H1 (cell line): Measurements from ENCODE around the gene LCN12.

Source experiments
- CHD2 ChIP-seq: IDR thresholded peaks from 2 replicates; pipeline ENCODE4 v1.6.1; 2012; ENCODE audit warnings: low read length, improper control_type of control experiment
- CTCF ChIP-seq, 3 experiments: IDR thresholded peaks; 1 replicate in 2 of 3; 2 replicates in 1 of 3; pipeline versions ENCODE4 v1.5.1 to v1.6.1; 2011; ENCODE audit warnings: low read length in 3 of 3, mild to moderate bottlenecking in 3 of 3, inconsistent platforms in 2 of 3, low read depth in 1 of 3, moderate library complexity in 1 of 3; ENCODE audit not compliant: insufficient read depth in 1 of 3; ENCODE audit errors: control extremely low read depth in 1 of 3
- JUN ChIP-seq: IDR thresholded peaks from 2 replicates; pipeline ENCODE4 v1.6.1; 2011; ENCODE audit warnings: low read depth, mild to moderate bottlenecking, improper control_type of control experiment, low read length
- SIN3A ChIP-seq, 2 experiments: IDR thresholded peaks in 1 of 2; conservative IDR thresholded peaks in 1 of 2; 2 replicates each; pipeline ENCODE4 v1.6.1; 2011 to 2012; ENCODE audit warnings: low read length in 2 of 2, improper control_type of control experiment in 1 of 2, low read depth in 1 of 2, mild to moderate bottlenecking in 1 of 2
- SIX5 ChIP-seq: IDR thresholded peaks from 2 replicates; pipeline ENCODE4 v1.6.1; 2011; ENCODE audit warnings: mild to moderate bottlenecking, low read depth, low read length

DNA sequence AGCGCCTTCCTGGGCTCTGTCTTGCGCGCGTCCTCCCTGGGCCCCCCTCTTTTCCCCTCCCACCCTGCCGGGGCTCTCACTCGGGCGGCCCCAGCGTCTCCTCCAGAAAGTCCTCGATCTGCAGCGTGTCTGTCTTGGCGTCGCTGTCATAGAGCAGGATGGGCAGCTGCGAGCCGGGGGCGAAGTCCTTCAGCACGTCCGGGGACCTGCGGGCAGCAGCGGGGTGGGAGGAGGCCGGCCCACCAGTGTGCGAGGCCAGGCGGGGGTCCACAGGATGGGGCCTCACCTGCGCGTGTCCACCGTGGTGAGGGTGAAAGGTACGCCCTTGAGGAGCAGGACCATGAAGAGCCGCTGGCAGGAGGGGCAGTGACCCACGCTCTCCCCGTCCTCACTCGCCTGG lies 43.3 kb downstream of the LCN12 start:
- TF ChIP-seq JUN (no peak), CTCF (IDR thresholded peaks at IDR 0.05; ENCODE audit: control extremely low read depth in 1 of 3, insufficient read depth in 1 of 3, low read depth in 1 of 3, low read length in 3 of 3) (no peak), SIX5 (no peak), SIN3A (conservative IDR thresholded peaks at IDR 0.05 in 1 of 2, IDR thresholded peaks at IDR 0.05 in 1 of 2; ENCODE audit: low read depth in 1 of 2, low read length in 2 of 2) (no peak), CHD2 (no peak)
